Thyroid gland (tissue), 4 donors: ENCODE measurements around the gene ORM2. TPM values are rescaled to one million over a fixed set of nuclear protein-coding genes. Genes with fewer than 3 reads are reported as not detected.

Experiments
- DNase-seq, 2 donors: peaks; one replicate each; pipeline ENCODE4 v3.0.0-alpha.2; 2019
- H3K27ac ChIP-seq, 3 donors: fragments of 200-600 bp; sonication (generic); 1 replicate in 2 of 3; 2 replicates in 1 of 3; pipeline ENCODE4 v1.5.1; 2016 to 2019; ENCODE audit warnings: mild to moderate bottlenecking in 1 of 3, moderate library complexity in 1 of 3
- H3K27me3 ChIP-seq: fragments of 200-600 bp; sonication (generic); one replicate; pipeline ENCODE4 v1.5.1; 2019
- H3K36me3 ChIP-seq, 2 donors: fragments of 200-600 bp; sonication (generic); one replicate each; pipeline ENCODE4 v1.5.1; 2016 to 2019
- H3K4me1 ChIP-seq, 2 donors: fragments of 200-600 bp; sonication (generic); one replicate each; pipeline ENCODE4 v1.5.1; 2017 to 2019
- H3K4me3 ChIP-seq, 3 donors: fragments of 200-600 bp; sonication (generic); replicated peaks in 1 of 3; 1 replicate in 2 of 3; 2 replicates in 1 of 3; pipeline ENCODE4 v1.5.1; 2016; ENCODE audit warnings: mild to moderate bottlenecking in 1 of 3
- H3K9me3 ChIP-seq: fragments of 200-600 bp; sonication (generic); one replicate; pipeline ENCODE4 v1.5.1; 2017
- CTCF ChIP-seq, 6 experiments: fragments of 200-600 bp in 3 of 6; fragments of 450-650 bp in 3 of 6; sonication (generic) in 3 of 6; IDR thresholded peaks; one replicate each; pipeline ENCODE4 v1.5.1; 2016 to 2019; ENCODE audit warnings: antibody characterized with exemption in 6 of 6, mild to moderate bottlenecking in 2 of 6, inconsistent platforms in 1 of 6, moderate library complexity in 1 of 6
- POLR2A ChIP-seq, 2 donors: fragments of 450-650 bp; IDR thresholded peaks; one replicate each; pipeline ENCODE4 v1.6.1; 2017; ENCODE audit warnings: antibody characterized with exemption in 2 of 2, mild to moderate bottlenecking in 2 of 2, moderate library complexity in 1 of 2
- WGBS, 2 donors: methylation state at CpG; one replicate each; pipeline ENCODE4 v1.1.5; 2017; 5-methylcytosine and 5-hydroxymethylcytosine counted together
- intact Hi-C: fragments of 100-400 bp; cut with DNase I; formaldehyde crosslinking; loops from one replicate; pipeline ENCODE4 v1.15.1; 2023
- total RNA-seq, 4 donors: library from RNA; depleted of rRNA; stranded (reverse); fragments of >200 nt; gene quantifications; one replicate each; pipeline ENCODE4 v1.2.3, GENCODE V29; 2016

ORM2 gene
- total RNA-seq, 4 donors from 2014 or later, result not detected

GRCh38 chr9:114291886-114292590 lies 37.6 kb upstream of the ORM2 start:
- WGBS, 2 donors, result 91 to 92% methylated on average over 11 of the region's 11 CpGs
- TF ChIP-seq POLR2A (IDR thresholded peaks at IDR 0.05), result no peak
- TF ChIP-seq CTCF (IDR thresholded peaks at IDR 0.05), result no peak
- no peaks in the 10 kb centered on the region for H3K4me1 ChIP-seq
- H3K36me3 ChIP-seq, result no peaks in the 10 kb centered on the region
- no peaks in the 10 kb centered on the region for H3K9me3 ChIP-seq
- no peaks in the 10 kb centered on the region for H3K27me3 ChIP-seq
- no peak overlapping the region for H3K27ac ChIP-seq
- intact Hi-C loops, result loop anchor here (2.0 to 5.0 kb wide), 2 partner anchors 183 to 210 kb away; no protein-coding TSS in a partner anchor
- H3K4me3 ChIP-seq, result no peak overlapping the region
- DNase-seq, result no peak

- intact Hi-C loops, result loop anchor here (5.0 kb wide), 1 partner anchor 212 kb away; no protein-coding TSS in a partner anchor
- DNase-seq, result no peak
- no peaks in the 10 kb centered on the region for H3K27me3 ChIP-seq
- no peaks in the 10 kb centered on the region for H3K36me3 ChIP-seq
- H3K9me3 ChIP-seq, result no peaks in the 10 kb centered on the region
- H3K4me3 ChIP-seq, result no peak overlapping the region
- TF ChIP-seq POLR2A (IDR thresholded peaks at IDR 0.05) (no peak), CTCF (IDR thresholded peaks at IDR 0.05) (no peak)
- H3K27ac ChIP-seq, result no peak overlapping the region
- no peaks in the 10 kb centered on the region for H3K4me1 ChIP-seq
These were observed 35.0 kb upstream of the ORM2 start for GRCh38 chr9:114294664-114295063.

- TF ChIP-seq CTCF (IDR thresholded peaks at IDR 0.05), result no peak
- no peak for TF ChIP-seq POLR2A (IDR thresholded peaks at IDR 0.05)
- Histone ChIP-seq H3K4me1 (no peaks in the 10 kb centered on the region), H3K27me3 (no peaks in the 10 kb centered on the region), H3K27ac (no peak overlapping the region), H3K36me3 (no peaks in the 10 kb centered on the region), H3K9me3 (no peaks in the 10 kb centered on the region), H3K4me3 (no peak overlapping the region)
- DNase-seq, result no peak
- 95 to 98% methylated on average over 1 of the region's 1 CpG for WGBS, 2 donors
- intact Hi-C loops, result no loop called here
These were observed 33.3 kb upstream of the ORM2 start for GRCh38 chr9:114296338-114296737.

GRCh38 chr9:114299286-114300152 lies 30.1 kb upstream of the ORM2 start:
- no peak overlapping the region for H3K4me3 ChIP-seq
- no peak for TF ChIP-seq CTCF (IDR thresholded peaks at IDR 0.05)
- DNase-seq, result no peak
- H3K27me3 ChIP-seq, result no peaks in the 10 kb centered on the region
- no peaks in the 10 kb centered on the region for H3K9me3 ChIP-seq
- no peak overlapping the region for H3K27ac ChIP-seq
- no peaks in the 10 kb centered on the region for H3K36me3 ChIP-seq
- intact Hi-C loops, result no loop called here
- 76 to 89% methylated on average over 14 to 15 of the region's 15 CpGs for WGBS, 2 donors
- H3K4me1 ChIP-seq, result no peaks in the 10 kb centered on the region
